RPMI7951 (cell line): Measurements from ENCODE around the gene PEAK3. TPM values are rescaled to one million over a fixed set of nuclear protein-coding genes. Genes with fewer than 3 reads are reported as not detected.

Experiments
- DNase-seq: peaks from one replicate; pipeline ENCODE4 v3.0.0-alpha.2; 2012; ENCODE audit warnings: low read depth
- total RNA-seq: library from RNA; depleted of rRNA; stranded (reverse); fragments of >200 nt; shearing (Covaris generic); gene quantifications from 2 replicates; pipeline ENCODE4 v1.2.3, GENCODE V29; 2014

Gene PEAK3
- total RNA-seq, 1 experiment from 2014 or later: 0.24 TPM

DNA sequence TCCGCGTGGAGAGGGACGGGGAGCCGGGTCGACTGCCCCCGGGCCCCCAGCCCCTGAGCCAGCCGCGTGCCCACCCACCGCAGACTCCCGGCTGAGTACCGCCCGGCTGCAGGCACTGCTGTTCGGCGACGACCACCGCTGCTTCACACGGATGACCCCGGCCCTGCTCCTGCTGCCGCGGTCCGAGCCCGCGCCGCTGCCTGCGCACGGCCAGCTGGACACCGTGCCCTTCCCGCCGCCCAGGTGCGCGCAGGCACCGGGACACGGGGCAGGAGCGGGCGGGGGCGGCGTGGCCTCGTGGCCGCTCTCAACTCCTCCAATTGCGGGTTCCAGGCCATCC, 31.2 kb downstream of the PEAK3 start:
- DNase-seq: no peak

DNA sequence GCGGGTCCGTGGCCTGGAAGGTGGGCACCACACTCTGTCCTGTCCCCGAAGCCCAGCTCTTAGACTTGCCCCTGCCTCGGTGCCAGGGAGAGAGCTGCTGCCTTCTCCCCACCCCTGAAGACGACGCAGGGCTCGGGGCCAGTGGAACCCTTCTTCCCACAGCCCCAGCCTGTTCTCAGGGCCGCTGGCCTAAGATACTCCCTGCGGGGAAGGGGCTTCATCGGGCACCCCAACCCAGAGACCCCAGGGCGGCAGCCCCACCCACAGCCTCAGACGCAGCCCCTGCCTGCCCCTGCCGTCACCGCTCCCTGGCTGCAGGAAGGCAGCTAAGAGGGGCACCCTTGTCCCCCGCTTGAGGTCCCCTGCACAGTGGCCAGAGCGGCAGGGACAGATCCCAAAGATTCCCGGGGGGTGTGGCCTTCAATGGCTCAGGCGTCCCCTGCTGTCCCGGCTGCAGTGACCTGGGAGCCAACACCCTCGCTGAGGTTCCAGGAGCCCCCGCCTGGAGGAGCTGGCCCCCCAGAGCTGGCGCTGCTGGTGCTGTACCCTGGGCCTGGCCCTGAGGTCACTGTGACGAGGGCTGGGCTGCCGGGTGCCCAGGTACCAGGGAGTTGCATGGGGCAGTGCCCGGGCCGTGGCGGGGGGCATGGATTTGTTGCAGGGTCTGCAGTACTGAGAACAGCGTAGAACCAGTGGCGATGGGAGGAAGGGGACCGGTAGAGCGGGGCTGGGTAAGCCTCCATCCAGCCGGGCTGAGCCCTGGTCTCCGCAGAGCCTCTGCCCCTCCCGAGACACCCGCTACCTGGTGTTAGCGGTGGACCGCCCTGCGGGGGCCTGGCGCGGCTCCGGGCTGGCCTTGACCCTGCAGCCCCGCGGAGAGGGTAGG, 31.9 kb downstream of the PEAK3 start:
- DNase-seq: no peak

DNA sequence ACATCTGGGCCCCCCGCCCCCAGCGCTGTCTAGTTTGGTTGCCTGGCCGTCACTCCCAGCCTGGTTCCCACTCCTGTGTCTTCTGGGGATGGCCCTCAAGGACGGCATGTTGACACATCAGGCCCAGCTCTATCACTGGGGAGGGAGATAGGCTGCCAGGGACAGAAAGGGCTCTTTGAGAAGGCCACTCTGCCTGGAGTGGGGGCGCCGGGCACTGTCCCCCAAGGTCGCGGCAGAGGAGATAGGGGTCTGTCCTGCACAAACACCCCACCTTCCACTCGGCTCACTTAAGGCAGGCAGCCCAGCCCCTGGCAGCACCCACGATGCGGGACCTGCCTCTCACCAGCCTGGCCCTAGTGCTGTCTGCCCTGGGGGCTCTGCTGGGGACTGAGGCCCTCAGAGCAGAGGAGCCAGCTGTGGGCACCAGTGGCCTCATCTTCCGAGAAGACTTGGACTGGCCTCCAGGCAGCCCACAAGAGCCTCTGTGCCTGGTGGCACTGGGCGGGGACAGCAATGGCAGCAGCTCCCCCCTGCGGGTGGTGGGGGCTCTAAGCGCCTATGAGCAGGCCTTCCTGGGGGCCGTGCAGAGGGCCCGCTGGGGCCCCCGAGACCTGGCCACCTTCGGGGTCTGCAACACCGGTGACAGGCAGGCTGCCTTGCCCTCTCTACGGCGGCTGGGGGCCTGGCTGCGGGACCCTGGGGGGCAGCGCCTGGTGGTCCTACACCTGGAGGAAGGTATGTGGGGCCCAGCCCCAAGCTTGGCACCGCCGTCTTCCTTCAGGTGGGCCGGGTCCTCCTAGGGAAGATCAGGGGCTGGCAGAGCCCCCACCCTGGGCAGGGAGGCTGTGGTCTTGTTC, 32.7 kb downstream of the PEAK3 start, which contains the start of gene AMH:
TSS of gene AMH (plus strand) at position 314 of the 857 bp plus-strand sequence. CDS start at position 324, 10 bp downstream.
- no peak for DNase-seq

DNA sequence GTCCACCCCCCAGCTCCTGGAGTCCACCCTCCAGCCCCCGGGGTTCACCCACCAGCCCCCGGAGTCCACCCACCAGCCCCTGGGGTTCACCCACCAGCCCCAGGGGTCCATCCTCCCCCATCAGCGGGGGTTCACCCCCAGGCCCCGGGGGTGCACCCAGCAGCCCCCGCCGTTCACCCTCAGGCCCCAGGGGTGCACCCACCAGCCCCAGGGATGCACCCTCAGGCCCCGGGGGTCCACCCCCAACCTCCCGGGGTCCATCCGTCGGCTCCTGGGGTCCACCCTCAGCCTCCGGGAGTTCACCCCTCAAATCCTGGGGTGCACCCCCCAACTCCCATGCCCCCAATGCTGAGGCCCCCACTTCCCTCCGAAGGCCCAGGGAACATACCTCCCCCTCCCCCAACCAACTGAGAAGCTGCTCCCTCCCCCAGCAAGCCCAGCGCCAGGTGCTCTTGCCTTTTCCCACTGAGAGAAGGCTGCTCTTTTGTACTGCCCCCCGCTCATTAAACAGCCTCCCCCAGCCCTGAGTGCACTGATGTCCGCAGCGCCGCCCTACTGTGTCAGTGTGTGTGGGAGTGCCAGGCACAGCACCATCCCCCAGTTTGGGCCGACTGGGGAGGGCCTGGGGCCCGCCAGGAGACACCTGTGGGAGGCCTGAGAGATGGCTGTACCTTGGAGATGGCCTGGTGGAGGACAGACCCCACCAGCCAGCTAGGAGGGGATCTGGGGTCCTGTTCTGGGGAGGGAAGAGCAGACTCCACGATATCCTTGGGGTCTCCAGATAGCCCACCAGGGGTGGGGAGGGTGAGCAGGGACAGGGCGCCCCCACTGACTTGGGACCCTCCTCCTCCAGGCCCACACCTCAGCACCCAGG, 33.6 kb downstream of the PEAK3 start:
- DNase-seq: no peak

DNA sequence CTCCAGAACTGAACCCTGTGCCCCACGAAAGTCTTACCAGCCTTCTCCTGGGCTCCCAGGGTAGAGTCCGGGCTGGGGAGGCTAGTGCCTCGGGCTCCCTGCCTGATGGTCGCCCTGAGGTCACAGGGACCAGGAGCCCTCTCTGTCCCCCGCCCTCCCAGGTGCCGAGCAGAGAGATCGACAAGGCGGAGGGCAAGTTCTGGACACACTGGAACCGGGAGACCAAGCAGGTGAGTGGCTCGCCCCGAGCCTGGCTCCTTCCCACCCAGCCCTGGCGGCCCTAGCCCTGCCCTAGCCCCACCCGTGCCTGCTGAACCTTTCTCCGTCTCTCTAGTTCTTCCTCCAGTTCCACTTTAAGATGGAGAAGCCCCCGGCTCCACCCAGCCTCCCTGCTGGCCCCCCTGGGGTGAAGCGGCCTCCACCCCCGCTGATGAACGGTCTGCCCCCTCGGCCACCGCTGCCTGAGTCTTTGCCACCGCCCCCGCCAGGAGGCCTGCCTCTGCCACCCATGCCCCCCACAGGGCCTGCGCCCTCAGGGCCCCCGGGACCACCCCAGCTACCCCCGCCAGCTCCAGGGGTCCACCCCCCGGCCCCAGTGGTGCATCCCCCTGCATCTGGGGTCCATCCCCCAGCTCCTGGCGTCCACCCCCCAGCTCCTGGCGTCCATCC, 34.4 kb downstream of the PEAK3 start:
- DNase-seq: no peak

DNA sequence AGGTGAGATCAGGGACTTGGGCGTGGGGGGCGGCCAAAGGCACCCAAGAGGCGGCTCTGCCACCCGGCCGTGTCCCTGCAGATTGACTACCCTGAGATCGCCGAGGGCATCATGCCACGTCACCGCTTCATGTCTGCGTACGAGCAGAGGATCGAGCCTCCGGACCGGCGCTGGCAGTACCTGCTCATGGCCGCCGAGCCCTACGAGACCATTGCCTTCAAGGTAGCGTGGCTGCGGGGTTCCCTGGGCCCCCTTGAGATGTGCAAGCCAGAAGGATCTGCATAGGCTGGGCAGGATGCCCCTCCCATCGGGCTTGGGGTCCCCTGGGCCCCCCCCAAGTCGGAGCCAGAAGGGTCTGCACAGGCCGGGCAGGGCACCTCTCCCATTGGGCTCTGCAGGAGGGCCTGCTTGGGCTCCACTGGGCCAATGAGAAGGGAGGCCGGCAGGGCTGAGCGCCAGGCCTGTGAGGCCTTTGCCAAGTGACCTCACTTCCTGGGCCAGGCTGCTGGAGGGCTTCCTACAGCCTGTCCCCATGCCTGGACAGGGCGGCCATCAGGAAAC, 35.1 kb downstream of the PEAK3 start:
- peak; percentile 47 for DNase-seq

DNA sequence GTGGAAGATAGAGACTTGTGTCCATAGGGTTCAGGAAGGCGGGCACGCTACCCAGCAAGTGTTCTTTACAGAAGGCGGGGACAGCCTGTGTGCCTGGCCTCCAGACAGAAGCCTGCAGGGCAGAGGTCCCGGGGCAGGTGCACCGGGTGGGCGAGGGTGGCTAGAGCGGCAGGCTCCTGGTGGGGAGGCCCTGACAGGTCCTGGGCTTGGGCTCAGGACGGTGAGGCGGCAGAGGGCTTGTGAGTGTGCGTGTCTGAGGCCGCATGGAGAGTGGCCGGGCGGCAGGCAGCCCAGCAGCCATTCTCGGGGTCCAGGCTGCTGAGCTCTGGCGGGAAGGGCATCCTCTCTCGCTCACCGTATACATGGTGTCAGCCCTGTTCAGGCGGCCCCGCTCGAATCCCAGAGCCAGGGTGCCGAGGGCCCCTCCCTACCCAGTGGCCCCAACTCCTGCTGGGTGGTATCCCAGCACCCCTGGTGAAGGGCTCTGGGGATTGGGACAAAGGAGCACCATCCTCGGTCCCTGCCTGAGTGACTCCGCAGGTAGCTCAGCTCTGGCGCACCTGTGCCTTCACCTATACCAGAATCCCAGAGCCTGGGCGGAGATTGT, 35.9 kb downstream of the PEAK3 start:
- no peak for DNase-seq

DNA sequence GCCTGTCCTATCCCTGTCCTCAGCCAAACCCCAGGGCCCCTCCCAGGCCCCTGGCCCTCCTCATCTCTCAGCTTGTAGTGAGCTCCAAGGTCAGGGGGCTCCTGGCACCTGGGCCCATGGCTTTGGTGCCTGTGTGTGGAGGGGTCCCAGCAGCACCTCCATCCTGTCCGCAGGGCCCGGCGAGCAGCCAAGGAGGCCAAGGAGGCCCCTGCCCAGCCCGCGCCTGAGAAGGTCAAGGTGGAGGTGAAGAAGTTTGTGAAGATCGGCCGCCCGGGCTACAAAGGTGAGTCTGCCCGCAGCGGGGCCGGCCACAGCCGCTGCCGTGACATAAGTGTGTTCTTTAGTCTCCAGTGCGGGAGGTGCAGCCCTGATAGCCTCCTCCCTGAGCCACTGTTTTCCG, 36.7 kb downstream of the PEAK3 start:
- DNase-seq: no peak

DNA sequence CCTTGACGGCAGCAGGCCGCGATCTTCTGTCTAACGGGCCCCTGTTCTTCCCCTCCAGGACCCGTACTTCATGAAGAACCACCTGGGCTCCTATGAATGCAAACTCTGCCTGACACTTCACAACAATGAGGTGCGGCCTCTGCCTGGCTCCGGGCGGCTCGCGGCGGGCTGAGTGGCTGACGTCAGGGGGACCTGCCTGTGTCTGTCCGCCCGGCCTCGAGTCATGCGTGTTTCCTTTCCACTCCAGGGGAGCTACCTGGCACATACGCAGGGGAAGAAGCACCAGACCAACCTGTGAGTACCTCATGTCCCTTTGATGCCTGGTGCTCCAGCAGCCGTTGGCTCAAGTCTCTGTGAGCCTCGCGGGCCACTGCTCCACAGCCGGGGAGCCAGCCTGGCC, 37.5 kb downstream of the PEAK3 start:
- DNase-seq: no peak

DNA sequence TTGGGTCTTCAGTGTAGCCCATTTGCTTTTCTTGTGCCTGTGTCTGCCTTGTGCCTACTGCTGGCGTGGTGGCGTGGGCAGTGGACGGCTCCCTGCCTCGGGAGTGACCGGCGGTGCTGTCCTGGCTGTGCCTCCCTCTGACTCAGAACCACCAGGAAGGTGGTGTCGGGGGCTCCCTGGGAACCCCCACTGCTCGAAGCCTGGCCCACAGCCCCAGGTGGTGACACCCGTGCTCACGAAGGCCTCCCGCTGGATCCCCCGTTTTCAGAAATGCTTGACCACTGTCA, 37.9 kb downstream of the PEAK3 start:
- no peak for DNase-seq

DNA sequence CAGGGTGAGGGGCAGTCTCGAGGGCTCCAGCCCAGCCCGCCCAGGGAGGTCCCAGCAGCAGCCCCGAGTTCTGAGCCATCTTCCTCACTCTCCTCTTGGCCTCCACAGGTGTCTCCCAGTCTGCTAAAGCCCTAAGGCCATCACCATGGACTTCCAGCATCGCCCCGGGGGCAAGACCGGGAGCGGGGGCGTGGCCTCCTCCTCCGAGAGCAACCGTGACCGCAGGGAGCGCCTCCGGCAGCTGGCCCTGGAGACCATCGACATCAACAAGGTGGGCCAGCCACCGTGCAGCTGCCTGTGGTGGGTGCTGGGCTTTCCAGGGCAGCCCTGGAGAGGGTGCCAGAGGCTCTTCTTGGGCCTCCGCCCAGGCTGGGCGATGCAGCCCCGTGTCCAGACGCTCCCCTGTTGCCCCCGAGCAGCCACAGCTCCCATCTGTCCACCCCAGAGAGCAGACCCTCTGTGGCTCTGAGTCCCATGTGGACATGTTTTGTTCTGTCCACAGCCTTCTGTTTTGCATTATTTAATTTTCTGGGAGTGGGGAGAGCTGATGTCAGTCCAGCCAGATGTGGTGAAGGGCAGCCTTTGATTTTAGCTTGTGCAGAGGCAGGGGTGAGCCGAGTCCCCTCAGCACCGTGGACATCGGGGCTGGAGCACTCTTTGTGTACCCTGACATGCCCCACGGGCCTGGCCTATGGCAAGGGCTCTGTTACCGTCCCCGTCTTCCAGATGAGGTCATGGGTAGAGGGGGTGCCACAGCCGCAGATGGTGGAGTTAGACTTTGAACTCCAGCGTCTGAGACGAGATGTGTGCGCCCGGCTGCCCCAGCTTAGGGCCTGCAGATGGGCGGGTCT, 38.5 kb downstream of the PEAK3 start:
- no peak for DNase-seq

DNA sequence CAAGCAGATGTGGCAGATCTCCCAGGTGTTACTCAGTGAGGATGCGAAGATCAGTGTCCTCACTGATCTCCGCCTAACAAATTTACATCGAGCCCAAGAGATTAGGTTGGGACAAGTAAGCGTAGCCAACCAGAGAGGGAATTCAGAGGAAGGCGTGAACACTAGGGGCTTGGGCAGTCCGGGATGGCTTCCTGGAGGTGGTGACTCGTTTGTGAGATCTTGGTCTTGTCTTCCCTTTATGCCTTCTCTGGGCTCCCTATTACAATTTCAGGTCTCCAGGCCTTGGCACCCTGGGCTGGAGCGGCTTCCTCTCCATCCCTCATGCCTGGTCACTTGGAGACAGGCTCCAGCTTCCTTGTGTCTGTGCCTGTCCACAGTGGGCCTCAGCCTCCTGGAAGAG, 39.2 kb downstream of the PEAK3 start:
- DNase-seq: no peak

DNA sequence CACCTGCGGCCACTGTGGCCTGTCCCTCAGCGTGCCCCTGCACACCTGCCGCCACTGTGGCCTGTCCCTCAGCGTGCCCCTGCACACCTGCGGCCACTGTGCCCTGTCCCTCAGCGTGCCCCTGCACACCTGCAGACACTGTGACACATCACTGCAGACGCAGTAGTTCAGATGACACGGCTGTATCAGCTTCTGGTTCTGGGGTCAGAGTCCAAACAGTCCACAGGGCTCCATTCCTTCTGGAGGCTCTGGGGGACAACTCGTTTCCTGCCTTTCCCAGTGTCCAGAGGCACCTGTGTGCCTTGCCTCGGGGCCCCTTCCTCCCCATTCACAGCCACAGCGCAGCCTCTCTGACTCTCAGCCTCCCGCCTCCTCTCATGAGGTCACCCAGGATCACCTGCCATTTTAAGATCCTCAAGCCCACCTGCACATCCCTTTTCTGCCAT, 39.9 kb downstream of the PEAK3 start:
- DNase-seq: no peak

DNA sequence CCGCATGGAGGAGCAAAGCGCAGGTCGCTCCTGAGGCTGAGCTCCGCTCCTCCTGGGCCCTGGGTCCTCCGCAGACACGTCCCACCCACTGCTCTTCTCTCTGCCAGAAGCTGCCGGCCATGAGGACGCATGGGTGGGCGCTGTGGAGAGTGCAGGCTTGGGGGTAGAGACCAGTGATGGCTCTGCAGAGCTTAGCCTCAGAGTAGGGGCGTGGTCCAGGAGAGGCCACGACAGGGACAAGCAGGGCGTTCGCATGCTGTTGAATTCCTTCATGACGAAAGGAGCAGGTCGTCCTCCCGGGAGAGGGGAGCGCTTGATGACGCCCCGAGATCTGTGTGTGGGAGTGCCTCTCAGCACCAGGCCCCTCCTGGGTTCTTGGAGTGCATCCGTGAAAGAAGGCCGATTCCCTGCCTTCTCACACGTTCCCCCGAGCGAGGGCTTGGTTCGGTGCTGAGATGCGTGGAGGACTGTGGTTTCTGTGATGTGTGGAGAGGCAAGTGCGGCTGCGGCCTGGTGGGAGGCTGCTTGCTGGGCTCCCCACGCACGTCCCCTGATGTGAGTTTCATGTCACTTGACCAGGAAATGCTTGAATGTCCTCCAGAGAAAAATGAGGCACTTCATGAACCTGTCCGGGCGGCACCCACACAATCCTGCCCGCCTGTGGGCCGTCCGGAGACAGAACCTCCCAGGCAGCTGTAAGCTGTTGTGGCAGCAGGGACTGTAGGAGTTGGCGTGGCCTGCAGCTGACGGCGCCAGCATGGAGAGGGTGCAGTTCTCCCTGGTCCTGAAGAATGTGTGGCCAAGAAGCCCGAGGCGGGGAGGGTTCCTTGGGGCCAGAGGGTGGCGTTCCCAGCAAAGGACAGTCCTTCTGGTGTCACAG, 40.9 kb downstream of the PEAK3 start:
- no peak for DNase-seq

DNA sequence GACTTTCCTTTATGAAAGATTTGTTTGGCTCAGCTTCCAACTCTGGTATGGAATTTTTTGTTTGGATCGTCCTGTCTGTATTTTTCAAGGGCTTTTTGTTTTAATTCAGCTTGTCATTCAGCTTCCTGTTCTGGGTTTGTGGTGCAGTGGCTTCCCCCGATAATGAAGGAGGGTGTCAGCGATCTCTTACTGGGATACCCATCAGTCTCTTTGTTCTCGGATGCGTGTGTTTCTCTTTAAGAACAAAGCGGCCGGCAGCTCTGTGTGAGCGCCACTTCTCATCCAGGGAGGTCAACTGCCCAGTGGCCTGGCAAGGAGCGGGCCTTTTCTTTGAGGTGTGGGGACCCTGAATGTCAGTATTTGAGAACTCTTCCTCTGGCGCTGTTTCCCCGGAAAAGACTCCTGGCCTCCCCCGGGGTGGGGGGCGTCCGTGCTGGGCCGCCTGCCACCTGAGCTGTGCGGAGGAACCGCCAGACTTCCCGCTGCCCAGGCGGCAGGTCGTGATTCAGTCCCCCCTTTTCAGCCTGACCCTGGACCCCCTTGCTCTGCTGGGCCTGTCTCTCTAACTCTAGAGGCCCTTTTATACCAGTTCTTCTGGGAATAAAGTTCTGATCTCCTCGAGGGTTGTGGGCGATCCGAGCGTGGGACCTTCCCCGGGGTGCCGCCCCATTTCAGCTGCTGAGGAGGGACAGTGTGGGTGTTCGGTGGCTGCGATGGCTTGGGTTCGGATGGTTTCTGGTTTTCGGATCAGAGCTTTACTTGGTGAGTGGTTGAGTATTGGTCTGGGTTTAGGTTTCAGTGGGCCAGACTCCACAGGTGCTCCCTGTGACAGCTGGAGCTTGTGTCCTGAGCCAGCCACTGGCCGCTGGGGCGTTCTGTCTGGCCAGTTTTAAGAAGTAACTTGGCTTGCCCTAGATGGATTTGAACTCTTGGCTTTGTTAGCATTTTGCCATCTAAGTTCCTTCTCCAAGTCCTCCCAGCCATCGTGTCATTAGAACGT, 41.9 kb downstream of the PEAK3 start:
- peak; percentile 67 for DNase-seq

DNA sequence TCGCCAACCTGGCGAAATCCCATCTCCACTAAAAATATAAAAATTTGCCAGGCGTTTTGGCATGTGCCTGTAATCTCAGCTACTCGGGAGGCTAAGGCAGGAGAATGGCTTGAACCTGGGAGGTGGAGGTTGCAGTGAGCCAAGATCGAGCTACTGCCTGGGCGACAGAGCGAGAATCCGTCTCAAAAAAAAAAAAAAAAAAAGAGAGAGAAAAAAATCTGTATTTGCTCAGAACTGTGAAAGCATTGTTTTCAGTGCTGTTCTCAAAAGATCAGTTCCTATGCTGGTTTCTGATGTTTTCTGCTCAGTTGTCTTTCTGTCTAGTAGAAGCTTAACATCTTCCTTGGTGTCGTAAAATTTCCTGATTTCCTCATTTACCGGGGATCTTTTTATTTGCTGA, 42.8 kb downstream of the PEAK3 start:
- DNase-seq: no peak

DNA sequence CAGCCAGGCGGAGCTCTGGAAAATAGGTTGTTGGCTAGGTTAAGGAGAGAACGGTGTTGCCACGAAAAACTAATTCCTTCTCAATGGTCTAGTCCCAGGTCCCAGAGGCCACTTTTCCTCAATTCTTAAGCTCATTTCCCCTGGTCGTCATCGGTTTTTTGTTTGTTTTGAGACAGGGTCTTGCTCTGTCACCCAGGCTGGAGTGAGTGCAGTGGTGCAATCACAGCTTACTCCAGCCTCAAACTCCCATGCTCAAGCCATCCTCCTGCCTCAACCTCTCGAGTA, 44.2 kb downstream of the PEAK3 start:
- no peak for DNase-seq
